ENCODE data around the gene HIGD1A. TPM values are rescaled to one million over a fixed set of nuclear protein-coding genes. Genes with fewer than 3 reads are reported as not detected.

Gene HIGD1A
- total and polyA plus RNA-seq, 2 of the 8 experiments (the other 6 are each of a cell fraction or from before 2014, with no cell fraction given): 67.3 to 95.4 TPM

- Histone ChIP-seq H3K9me3 (ENCODE audit: insufficient read depth in 2 of 2, low read depth in 1 of 2, low read length in 1 of 2) (no peaks in the 10 kb centered on the region), H3K4me1 (replicated peaks in 1 of 4; ENCODE audit: control insufficient read depth in 3 of 4, insufficient read depth in 4 of 4, low read length in 3 of 4) (peaks cover 0 to 8% (median 4%) of the 10 kb centered on the region in 4 experiments; a peak in 6 of 7 replicates), H3K27ac (ENCODE audit: low read depth, low read length) (no peak overlapping the region), H3K56ac (replicated peaks; ENCODE audit: insufficient read length, low read depth, low read length) (no peak overlapping the region), H4K5ac (ENCODE audit: insufficient read length, low read depth, low read length) (no peak overlapping the region), H2BK12ac (ENCODE audit: low read depth, low read length) (no peak overlapping the region), H2AK5ac (ENCODE audit: low read depth, low read length) (no peak overlapping the region), H4K91ac (replicated peaks; ENCODE audit: insufficient read length, low read length) (no peak overlapping the region), H2BK20ac (ENCODE audit: low read length) (no peak overlapping the region), H2AFZ (ENCODE audit: low read length) (no peak overlapping the region), H3K23me2 (ENCODE audit: low read depth, low read length) (no peaks in the 10 kb centered on the region), H3K79me1 (ENCODE audit: low read depth, low read length) (no peaks in the 10 kb centered on the region), H3K18ac (ENCODE audit: extremely low read depth, low read length) (no peak overlapping the region), H3K4me2 (ENCODE audit: insufficient read depth in 1 of 2, low read depth in 2 of 2, low read length in 2 of 2) (no peak overlapping the region), H2BK120ac (replicated peaks; ENCODE audit: low read depth, low read length) (no peak overlapping the region), H2BK5ac (ENCODE audit: low read depth, low read length) (no peak overlapping the region), H4K8ac (ENCODE audit: extremely low read depth, insufficient read depth, low read length) (no peak overlapping the region), H3K4ac (replicated peaks; ENCODE audit: insufficient read length, low read depth, low read length) (no peak overlapping the region), H3K23ac (ENCODE audit: insufficient read length) (no peak overlapping the region), H4K20me1 (replicated peaks in 1 of 2; ENCODE audit: control insufficient read depth in 1 of 2, insufficient read depth in 2 of 2, low read length in 2 of 2) (no peaks in the 10 kb centered on the region), H3K9ac (replicated peaks in 1 of 4; ENCODE audit: extremely low read depth in 1 of 4, low read depth in 3 of 4, low read length in 3 of 4) (no peak overlapping the region), H3K27me3 (replicated peaks in 1 of 4; ENCODE audit: control insufficient read depth in 3 of 4, extremely low read depth in 1 of 4, insufficient read depth in 3 of 4, low read length in 3 of 4) (no peaks in the 10 kb centered on the region), H3K36me3 (ENCODE audit: control insufficient read depth in 2 of 4, insufficient read depth in 4 of 4, low read length in 3 of 4) (no peaks in the 10 kb centered on the region), H3K4me3 (ENCODE audit: extremely low read depth in 1 of 4, insufficient read depth in 2 of 4, low read depth in 3 of 4, low read length in 4 of 4) (no peak overlapping the region), H3K14ac (ENCODE audit: insufficient read length) (no peak overlapping the region), H3K79me2 (ENCODE audit: control insufficient read depth in 1 of 2, insufficient read depth in 2 of 2, low read length in 2 of 2) (no peaks in the 10 kb centered on the region), H2BK15ac (ENCODE audit: low read length) (no peak overlapping the region)
- DNase-seq (ENCODE audit: low read depth in 1 of 2, low spot score in 2 of 2): no peak
- TF ChIP-seq RAD21 (IDR thresholded peaks at IDR 0.05 in 1 of 2, conservative IDR thresholded peaks at IDR 0.05 in 1 of 2; ENCODE audit: low read depth in 2 of 2, low read length in 2 of 2): peak; percentile 60 to 71
- TF ChIP-seq, protein P1, sequence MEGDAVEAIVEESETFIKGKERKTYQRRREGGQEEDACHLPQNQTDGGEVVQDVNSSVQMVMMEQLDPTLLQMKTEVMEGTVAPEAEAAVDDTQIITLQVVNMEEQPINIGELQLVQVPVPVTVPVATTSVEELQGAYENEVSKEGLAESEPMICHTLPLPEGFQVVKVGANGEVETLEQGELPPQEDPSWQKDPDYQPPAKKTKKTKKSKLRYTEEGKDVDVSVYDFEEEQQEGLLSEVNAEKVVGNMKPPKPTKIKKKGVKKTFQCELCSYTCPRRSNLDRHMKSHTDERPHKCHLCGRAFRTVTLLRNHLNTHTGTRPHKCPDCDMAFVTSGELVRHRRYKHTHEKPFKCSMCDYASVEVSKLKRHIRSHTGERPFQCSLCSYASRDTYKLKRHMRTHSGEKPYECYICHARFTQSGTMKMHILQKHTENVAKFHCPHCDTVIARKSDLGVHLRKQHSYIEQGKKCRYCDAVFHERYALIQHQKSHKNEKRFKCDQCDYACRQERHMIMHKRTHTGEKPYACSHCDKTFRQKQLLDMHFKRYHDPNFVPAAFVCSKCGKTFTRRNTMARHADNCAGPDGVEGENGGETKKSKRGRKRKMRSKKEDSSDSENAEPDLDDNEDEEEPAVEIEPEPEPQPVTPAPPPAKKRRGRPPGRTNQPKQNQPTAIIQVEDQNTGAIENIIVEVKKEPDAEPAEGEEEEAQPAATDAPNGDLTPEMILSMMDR (IDR thresholded peaks at IDR 0.05; ENCODE audit: control extremely low read depth in 1 of 3, insufficient read depth in 1 of 3, low read depth in 1 of 3, low read length in 3 of 3): peak in 2 of 3 experiments; percentile 71 to 96; a peak in 3 of 4 replicates
- no peak for TF ChIP-seq POLR2AphosphoS5 (IDR thresholded peaks at IDR 0.05; ENCODE audit: low read depth, low read length)
- 78% methylated on average over 7 of the region's 7 CpGs; no CpG with 5 or more reads in 1 of the 2 experiments for WGBS, 2 experiments (ENCODE audit: extremely low coverage in 1 of 2, insufficient coverage in 1 of 2, insufficient read length in 1 of 2, insufficient replicate concordance in 2 of 2, low coverage in 1 of 2, low lambda C conversion rate in 2 of 2, missing lambda C conversion rate in 1 of 2)
- no peak for FAIRE-seq
- CTCF ChIA-PET (ENCODE audit: partially characterized antibody): interaction anchor here (0.5 to 3.4 kb wide), 35 partner anchors 8 to 988 kb away, joined by 3 to 34 read pairs (median 4); no protein-coding TSS in a partner anchor
- POLR2A ChIA-PET (ENCODE audit: partially characterized antibody): interaction anchor here (1.1 kb wide), 1 partner anchor 12 kb away, joined by 4 read pairs; no protein-coding TSS in a partner anchor
Observed at GRCh38 chr3:42839616-42840015, 35.3 kb upstream of the HIGD1A start.

Data from H1 (cell line).